HEK293 (cell line): ENCODE data around the gene CHRNA5.
A peak's percentile ranks its signal among the peaks of the same experiment; 100 is the strongest.

Experiments used
- CTCF ChIA-PET: fragments of 350-600 bp; formaldehyde crosslinking; extraction: SDS; loops from one replicate; lab custom pipeline; 2021; ENCODE audit warnings: antibody characterized with exemption; lab: Yijun Ruan, JAX
- POLR2A ChIA-PET: fragments of 300-600 bp; formaldehyde crosslinking; extraction: SDS; loops from one replicate; lab custom pipeline; 2020; ENCODE audit warnings: antibody characterized with exemption, inconsistent platforms; lab: Yijun Ruan, JAX
- H3K27ac ChIP-seq: fragments of 200-500 bp; sonication (Bioruptor generic); 2 replicates; pipeline ENCODE4 v1.5.1; 2014; ENCODE audit warnings: low read depth, low read length, control low read depth, inconsistent platforms; ENCODE audit errors: extremely low read depth
- H3K36me3 ChIP-seq, 2 experiments: fragments of 200-500 bp in 1 of 2; sonication (Bioruptor generic) in 1 of 2; 1 replicate in 1 of 2; 2 replicates in 1 of 2; pipeline ENCODE4 v1.5.1; 2014 to 2017; ENCODE audit warnings: inconsistent platforms in 2 of 2, low read length in 2 of 2; ENCODE audit not compliant: control insufficient read depth in 2 of 2, insufficient read depth in 1 of 2
- H3K4me1 ChIP-seq: fragments of 200-500 bp; sonication (Bioruptor generic); 2 replicates; pipeline ENCODE4 v1.5.1; 2014; ENCODE audit warnings: mild to moderate bottlenecking, low read length, inconsistent platforms; ENCODE audit not compliant: control insufficient read depth, insufficient read depth
- H3K4me3 ChIP-seq: 2 replicates; pipeline ENCODE4 v1.5.1; 2011; ENCODE audit warnings: low read depth, mild to moderate bottlenecking, control low read depth, low read length, moderate library complexity
- H3K9me3 ChIP-seq: fragments of 200-500 bp; sonication (Bioruptor generic); 2 replicates; pipeline ENCODE4 v1.5.1; 2014; ENCODE audit warnings: low read depth, low read length, inconsistent platforms; ENCODE audit not compliant: control insufficient read depth, insufficient read depth
- BCL6B ChIP-seq: fragments of 450-650 bp; formaldehyde crosslinking; IDR thresholded peaks from 2 replicates; pipeline ENCODE4 v1.5.1; 2017; ENCODE audit warnings: missing biosample characterization, missing genetic modification characterization
- GLIS1 ChIP-seq: fragments of 450-650 bp; formaldehyde crosslinking; IDR thresholded peaks from 2 replicates; pipeline ENCODE4 v1.5.1; 2016; ENCODE audit warnings: missing biosample characterization, missing genetic modification characterization
- HIC1 ChIP-seq: fragments of 450-650 bp; formaldehyde crosslinking; IDR thresholded peaks from 2 replicates; pipeline ENCODE4 v1.5.1; 2016; ENCODE audit warnings: missing biosample characterization, missing genetic modification characterization
- INSM2 ChIP-seq: fragments of 450-650 bp; formaldehyde crosslinking; IDR thresholded peaks from 2 replicates; pipeline ENCODE4 v1.5.1; 2016; ENCODE audit warnings: missing biosample characterization, missing genetic modification characterization
- PRDM1 ChIP-seq: fragments of 450-650 bp; formaldehyde crosslinking; IDR thresholded peaks from 2 replicates; pipeline ENCODE4; 2016; ENCODE audit warnings: missing biosample characterization, missing genetic modification characterization
- SP3 ChIP-seq: fragments of 450-650 bp; formaldehyde crosslinking; IDR thresholded peaks from 2 replicates; pipeline ENCODE4 v1.5.1; 2016; ENCODE audit warnings: missing biosample characterization, missing genetic modification characterization
- WT1 ChIP-seq: fragments of 450-650 bp; formaldehyde crosslinking; IDR thresholded peaks from 2 replicates; pipeline ENCODE4 v1.5.1; 2016; ENCODE audit warnings: missing biosample characterization, missing genetic modification characterization
- ZNF169 ChIP-seq: fragments of 450-650 bp; formaldehyde crosslinking; IDR thresholded peaks from 2 replicates; pipeline ENCODE4 v1.5.1; 2016; ENCODE audit warnings: missing biosample characterization, missing genetic modification characterization
- ZNF2 ChIP-seq: fragments of 450-650 bp; formaldehyde crosslinking; IDR thresholded peaks from 2 replicates; pipeline ENCODE4 v1.5.1; 2016; ENCODE audit warnings: missing biosample characterization, missing genetic modification characterization
- ZNF600 ChIP-seq: fragments of 450-650 bp; formaldehyde crosslinking; IDR thresholded peaks from 2 replicates; pipeline ENCODE4 v1.5.1; 2016; ENCODE audit warnings: missing biosample characterization, missing genetic modification characterization
- ZNF776 ChIP-seq: fragments of 450-650 bp; formaldehyde crosslinking; IDR thresholded peaks from 2 replicates; pipeline ENCODE4 v1.5.0; 2017; ENCODE audit warnings: missing biosample characterization, missing genetic modification characterization, borderline replicate concordance
- TF ChIP-seq, protein P1 (sequence below): fragments of 450-650 bp; formaldehyde crosslinking; IDR thresholded peaks from 2 replicates; pipeline ENCODE4 v1.5.1; 2016; ENCODE audit warnings: missing biosample characterization, missing genetic modification characterization, borderline replicate concordance

The CHRNA5 gene

GRCh38 chr15:78540871-78541743 is 24.2 kb upstream of the CHRNA5 start (continued):
- TF ChIP-seq HIC1 (tag by site-specific recombination) = 0 out of 2 replicates have a peak, but pooled peaks have one; percentile 11

- H3K4me1 ChIP-seq = peaks cover 10% of the 10 kb centered on the region; the same call in 1 of the 2 replicates
- TF ChIP-seq ZNF169 (tag by site-specific recombination) = no peak
- TF ChIP-seq BCL6B (tag by site-specific recombination) = no peak
- TF ChIP-seq ZNF776 (tag by site-specific recombination) = no peak
- no peak for TF ChIP-seq WT1
- TF ChIP-seq SP3 (tag by site-specific recombination) = no peak
- TF ChIP-seq ZNF2 (tag by site-specific recombination) = no peak
- TF ChIP-seq, all 188 proteins: peak for 0
- Histone ChIP-seq H3K27ac (no peak overlapping the region), H3K4me3 (peak overlapping the region; percentile 93), H3K9me3 (no peaks in the 10 kb centered on the region), H3K36me3 (peaks cover 46 to 50% of the 10 kb centered on the region in 2 experiments)
- ChIA-PET POLR2A (interaction anchor here (1.2 to 3.9 kb wide), 4 partner anchors 8 to 33 kb away, joined by 3 to 78 read pairs (median 27); partner anchors contain the start of genes CHRNA5 and HYKK), CTCF (interaction anchor here (0.8 to 1.8 kb wide), 2 partner anchors 24 to 165 kb away, joined by 3 to 5 read pairs; partner anchors contain the start of gene CHRNA5)
Measured at GRCh38 chr15:78541744-78542034, 23.6 kb upstream of the CHRNA5 start.

GRCh38 chr15:78542647-78543046 is 22.7 kb upstream of the CHRNA5 start:
- POLR2A ChIA-PET = interaction anchor here (3.9 kb wide), 1 partner anchor 24 kb away, joined by 78 read pairs; the partner anchor contains the start of gene CHRNA5

GRCh38 chr15:78550194-78550593 is 15.1 kb upstream of the CHRNA5 start:
- no peak overlapping the region for H3K27ac ChIP-seq
- H3K36me3 ChIP-seq = peaks cover 52 to 61% of the 10 kb centered on the region in 2 experiments
- TF ChIP-seq GLIS1 (tag by site-specific recombination) = peak; percentile 31; the same call in 1 of the 2 replicates
- TF ChIP-seq ZNF600 (tag by site-specific recombination) = peak; percentile 74
- TF ChIP-seq, protein P1, sequence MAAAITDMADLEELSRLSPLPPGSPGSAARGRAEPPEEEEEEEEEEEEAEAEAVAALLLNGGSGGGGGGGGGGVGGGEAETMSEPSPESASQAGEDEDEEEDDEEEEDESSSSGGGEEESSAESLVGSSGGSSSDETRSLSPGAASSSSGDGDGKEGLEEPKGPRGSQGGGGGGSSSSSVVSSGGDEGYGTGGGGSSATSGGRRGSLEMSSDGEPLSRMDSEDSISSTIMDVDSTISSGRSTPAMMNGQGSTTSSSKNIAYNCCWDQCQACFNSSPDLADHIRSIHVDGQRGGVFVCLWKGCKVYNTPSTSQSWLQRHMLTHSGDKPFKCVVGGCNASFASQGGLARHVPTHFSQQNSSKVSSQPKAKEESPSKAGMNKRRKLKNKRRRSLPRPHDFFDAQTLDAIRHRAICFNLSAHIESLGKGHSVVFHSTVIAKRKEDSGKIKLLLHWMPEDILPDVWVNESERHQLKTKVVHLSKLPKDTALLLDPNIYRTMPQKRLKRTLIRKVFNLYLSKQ (tag by site-specific recombination) = no peak
- H3K4me1 ChIP-seq = no peaks in the 10 kb centered on the region
- no peaks in the 10 kb centered on the region for H3K9me3 ChIP-seq
- POLR2A ChIA-PET = interaction anchor here (0.6 to 3.3 kb wide), 4 partner anchors 9 to 251 kb away, joined by 3 to 23 read pairs (median 12); partner anchors contain the start of genes CHRNA5, IREB2, PSMA4 and SKIC8
- CTCF ChIA-PET = no interaction called here
- no peak overlapping the region for H3K4me3 ChIP-seq

More at GRCh38 chr15:78542647-78543046, 22.7 kb upstream of the CHRNA5 start:
- CTCF ChIA-PET = interaction anchor here (0.7 to 1.5 kb wide), 2 partner anchors 60 to 234 kb away, joined by 3 to 4 read pairs; no protein-coding TSS in a partner anchor
- peaks cover 10% of the 10 kb centered on the region; the same call in 1 of the 2 replicates for H3K4me1 ChIP-seq
- TF ChIP-seq PRDM1 (0 out of 2 replicates have a peak, but pooled peaks have one; percentile 4), INSM2 (tag by site-specific recombination) (no peak)
- TF ChIP-seq, all 188 proteins: peak for 1
- no peak overlapping the region for H3K27ac ChIP-seq
- H3K9me3 ChIP-seq = no peaks in the 10 kb centered on the region
- peaks cover 56 to 60% of the 10 kb centered on the region in 2 experiments for H3K36me3 ChIP-seq
- H3K4me3 ChIP-seq = no peak overlapping the region
